T1000 (cell line): ENCODE data around the gene ZEB2.

Source experiments
- DNase-seq: peaks from one replicate; lab custom pipeline; 2025; ENCODE audit warnings: mixed read lengths; lab: John Stamatoyannopoulos, UW

Gene ZEB2

DNA sequence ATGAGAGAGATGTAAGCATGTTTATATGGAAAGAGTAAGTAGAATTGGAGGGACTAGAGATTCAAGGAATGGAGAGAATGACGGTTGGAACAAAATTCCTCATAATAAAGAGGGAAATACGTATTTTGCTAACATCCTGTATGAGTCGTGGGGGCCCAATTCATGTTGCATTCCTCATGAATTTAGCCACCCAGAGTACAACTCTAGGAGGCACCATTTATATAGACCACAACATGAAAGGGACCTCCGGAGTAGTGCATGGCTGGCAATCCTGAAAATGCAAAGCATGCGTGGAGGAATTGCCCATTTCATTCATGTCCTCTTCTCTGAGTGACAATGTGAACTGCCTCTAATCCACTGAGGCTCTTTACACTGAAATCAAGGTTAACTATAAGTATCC is 168.2 kb downstream of the ZEB2 start:
- no peak for DNase-seq

DNA sequence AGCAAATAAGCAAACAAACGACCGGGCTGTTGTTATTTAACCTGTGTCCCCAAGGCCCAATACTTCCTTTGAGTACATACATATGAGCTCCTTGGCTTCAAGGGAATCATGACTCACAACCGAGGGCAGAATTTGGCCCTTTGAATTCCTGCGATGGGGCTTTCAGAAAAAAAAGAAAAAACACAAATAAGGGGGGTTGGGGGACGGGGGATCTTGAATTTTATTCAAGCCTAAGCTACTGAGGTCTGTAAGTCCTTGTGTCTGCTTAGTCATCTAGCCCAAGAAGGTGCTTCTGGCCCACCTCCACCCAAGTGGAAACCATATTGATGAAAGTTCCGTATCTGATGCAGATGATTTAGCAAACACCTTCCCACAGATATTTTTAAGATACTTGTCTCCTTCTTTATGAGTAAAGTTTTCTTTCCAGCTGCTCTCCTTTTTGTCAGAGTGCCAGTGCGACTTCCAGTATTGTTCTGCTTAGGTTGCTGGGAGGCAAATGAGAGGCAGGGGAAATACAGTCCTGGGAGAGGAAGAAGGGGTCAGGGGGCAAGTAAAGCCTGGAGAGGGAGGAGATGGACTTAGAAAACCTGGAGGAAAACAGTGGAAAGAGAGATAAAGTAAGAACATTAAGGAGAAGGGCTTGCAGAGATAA is 169.6 kb downstream of the ZEB2 start:
- DNase-seq, result peak; percentile 13

DNA sequence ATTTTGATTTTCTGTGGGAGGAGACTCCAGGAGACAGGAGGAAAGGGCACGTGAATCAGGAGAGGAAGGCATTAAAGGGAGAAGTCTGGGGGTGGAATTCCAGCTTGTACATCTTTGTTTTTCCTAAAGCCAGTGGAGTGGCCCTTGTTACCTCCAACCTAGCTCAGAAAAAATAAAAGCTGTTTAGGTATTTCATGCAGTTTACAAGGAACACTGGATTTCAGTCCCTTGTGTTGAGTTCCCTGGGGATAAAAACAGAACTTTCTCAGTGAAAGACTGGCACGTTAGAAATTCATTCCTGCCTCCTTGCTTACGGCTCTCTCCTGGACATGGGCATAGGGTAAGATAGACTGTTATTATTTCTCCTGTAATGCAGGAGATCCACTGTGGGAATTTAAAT is 170.2 kb downstream of the ZEB2 start:
- no peak for DNase-seq

- no peak for DNase-seq
Measured at GRCh38 chr2:144348846-144349245, 171.1 kb downstream of the ZEB2 start.

- no peak for DNase-seq
Measured at GRCh38 chr2:144346229-144346628, 173.7 kb downstream of the ZEB2 start.

- no peak for DNase-seq
Measured at GRCh38 chr2:144343145-144343544, 176.8 kb downstream of the ZEB2 start.

- DNase-seq, result no peak
Measured at GRCh38 chr2:144341538-144341937, 178.4 kb downstream of the ZEB2 start.

- no peak for DNase-seq
Measured at GRCh38 chr2:144339048-144339447, 180.9 kb downstream of the ZEB2 start.

DNA sequence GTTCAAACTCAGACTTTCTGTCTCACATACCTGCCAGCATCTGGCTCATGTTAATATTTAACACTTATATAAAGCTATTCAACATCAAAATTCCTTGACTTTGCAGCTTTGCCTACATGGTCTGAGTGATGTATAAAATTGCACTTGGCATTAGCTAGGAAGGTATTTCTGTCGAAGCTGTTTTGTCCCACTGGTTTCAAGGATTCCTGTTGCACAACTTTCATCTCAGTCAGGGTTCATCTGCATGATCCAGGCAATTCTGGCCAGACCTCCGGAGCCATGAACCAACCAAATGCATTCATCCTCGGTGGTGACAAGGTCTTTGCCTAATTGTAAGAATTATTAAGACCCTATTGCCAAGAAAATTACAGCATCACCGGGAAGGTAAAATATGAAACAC is 185.4 kb downstream of the ZEB2 start:
- no peak for DNase-seq
